Esophagus squamous epithelium (tissue), 5 donors: ENCODE results near the gene LNPK. TPM values are rescaled to one million over a fixed set of nuclear protein-coding genes. Genes with fewer than 3 reads are reported as not detected.

Experiments used
- DNase-seq: peaks from one replicate; lab custom pipeline; 2025; lab: John Stamatoyannopoulos, UW
- H3K27ac ChIP-seq, 4 donors: fragments of 200-600 bp; sonication (generic); one replicate each; pipeline ENCODE4 v1.5.1; 2016 to 2019; ENCODE audit warnings: mild to moderate bottlenecking in 1 of 4
- H3K27me3 ChIP-seq, 4 donors: fragments of 200-600 bp; sonication (generic); 1 replicate in 3 of 4; 2 replicates in 1 of 4; pipeline versions ENCODE4 v1.5.1 to v1.6.0; 2017 to 2021; ENCODE audit warnings: antibody characterized with exemption in 1 of 4
- H3K36me3 ChIP-seq, 3 donors: fragments of 200-600 bp; sonication (generic); one replicate each; pipeline ENCODE4 v1.5.1; 2016 to 2019
- H3K4me1 ChIP-seq, 3 donors: fragments of 200-600 bp; sonication (generic); one replicate each; pipeline ENCODE4 v1.5.1; 2017 to 2019
- H3K4me3 ChIP-seq, 4 donors: fragments of 200-600 bp; sonication (generic); 1 replicate in 3 of 4; 2 replicates in 1 of 4; pipeline ENCODE4 v1.5.1; 2016 to 2019; ENCODE audit warnings: mild to moderate bottlenecking in 2 of 4, moderate library complexity in 1 of 4
- H3K9me3 ChIP-seq, 3 donors: fragments of 200-600 bp; sonication (generic); one replicate each; pipeline ENCODE4 v1.5.1; 2016 to 2019
- CTCF ChIP-seq, 6 experiments: fragments of 450-650 bp in 4 of 6; fragments of 200-600 bp in 2 of 6; sonication (generic) in 2 of 6; IDR thresholded peaks; one replicate each; pipeline ENCODE4 v1.5.1; 2016 to 2019; ENCODE audit warnings: antibody characterized with exemption in 6 of 6, mild to moderate bottlenecking in 4 of 6, moderate library complexity in 4 of 6
- POLR2A ChIP-seq, 4 donors: fragments of 450-650 bp; IDR thresholded peaks; one replicate each; pipeline ENCODE4 v1.6.1; 2017; ENCODE audit warnings: antibody characterized with exemption in 4 of 4, mild to moderate bottlenecking in 4 of 4, moderate library complexity in 3 of 4
- WGBS, 2 donors: methylation state at CpG; one replicate each; pipeline ENCODE4 v1.1.5; 2018; 5-methylcytosine and 5-hydroxymethylcytosine counted together
- intact Hi-C: fragments of 100-400 bp; cut with DNase I; formaldehyde crosslinking; loops from one replicate; pipeline ENCODE4 v1.15.0; 2022
- total RNA-seq, 4 donors: library from RNA; depleted of rRNA; stranded (reverse); fragments of >200 nt; gene quantifications; one replicate each; pipeline ENCODE4 v1.1.0, GENCODE V29; 2016
- donor health status: DM: yes; HTN: yes; CAD: no.

LNPK gene
- total RNA-seq, 4 donors from 2014 or later = 16.3 to 23.5 (median 19.6) TPM

GRCh38 chr2:175941699-175942098 is 60.4 kb downstream of the LNPK start:
- Histone ChIP-seq H3K9me3 (no peaks in the 10 kb centered on the region), H3K4me3 (no peak overlapping the region), H3K27me3 (no peaks in the 10 kb centered on the region), H3K36me3 (peaks cover 0 to 63% (median 0%) of the 10 kb centered on the region in 3 donors), H3K27ac (no peak overlapping the region), H3K4me1 (no peaks in the 10 kb centered on the region)
- TF ChIP-seq POLR2A (IDR thresholded peaks at IDR 0.05) (no peak), CTCF (IDR thresholded peaks at IDR 0.05) (no peak)
- intact Hi-C loops = no loop called here
- 98 to 100% methylated on average over 2 of the region's 3 CpGs for WGBS, 2 donors
- DNase-seq = no peak

GRCh38 chr2:175937216-175937615 is 64.9 kb downstream of the LNPK start:
- H3K4me1 ChIP-seq = no peaks in the 10 kb centered on the region
- WGBS, 2 donors = 67 to 89% methylated on average over 2 of the region's 2 CpGs
- no peaks in the 10 kb centered on the region for H3K9me3 ChIP-seq
- TF ChIP-seq POLR2A (IDR thresholded peaks at IDR 0.05) = no peak
- no peak for TF ChIP-seq CTCF (IDR thresholded peaks at IDR 0.05)
- H3K27me3 ChIP-seq = no peaks in the 10 kb centered on the region
- intact Hi-C loops = no loop called here
- peaks cover 0 to 69% (median 0%) of the 10 kb centered on the region in 3 donors for H3K36me3 ChIP-seq
- H3K4me3 ChIP-seq = no peak overlapping the region
- DNase-seq = no peak
- H3K27ac ChIP-seq = no peak overlapping the region

GRCh38 chr2:175935289-175936181 is 66.5 kb downstream of the LNPK start:
- TF ChIP-seq CTCF (IDR thresholded peaks at IDR 0.05) = no peak
- TF ChIP-seq POLR2A (IDR thresholded peaks at IDR 0.05) = no peak
- H3K4me3 ChIP-seq = no peak overlapping the region
- 66 to 78% methylated on average over 3 of the region's 3 CpGs for WGBS, 2 donors
- H3K36me3 ChIP-seq = peaks cover 0 to 60% (median 0%) of the 10 kb centered on the region in 3 donors
- H3K27me3 ChIP-seq = no peaks in the 10 kb centered on the region
- intact Hi-C loops = no loop called here
- H3K27ac ChIP-seq = no peak overlapping the region
- DNase-seq = no peak
- H3K4me1 ChIP-seq = no peaks in the 10 kb centered on the region
- H3K9me3 ChIP-seq = no peaks in the 10 kb centered on the region

- Histone ChIP-seq H3K27me3 (no peaks in the 10 kb centered on the region), H3K27ac (no peak overlapping the region), H3K4me3 (no peak overlapping the region), H3K36me3 (peaks cover 0 to 42% (median 0%) of the 10 kb centered on the region in 3 donors), H3K9me3 (no peaks in the 10 kb centered on the region), H3K4me1 (no peaks in the 10 kb centered on the region)
- TF ChIP-seq POLR2A (IDR thresholded peaks at IDR 0.05) (no peak), CTCF (IDR thresholded peaks at IDR 0.05) (no peak)
- no peak for DNase-seq
- 93 to 97% methylated on average over 2 of the region's 2 CpGs for WGBS, 2 donors
- intact Hi-C loops = no loop called here
Measured at GRCh38 chr2:175932675-175933074, 69.4 kb downstream of the LNPK start.

GRCh38 chr2:175931805-175932204 is 70.3 kb downstream of the LNPK start:
- intact Hi-C loops = no loop called here
- Histone ChIP-seq H3K27me3 (no peaks in the 10 kb centered on the region), H3K27ac (no peak overlapping the region), H3K4me1 (no peaks in the 10 kb centered on the region), H3K36me3 (peaks cover 0 to 41% (median 0%) of the 10 kb centered on the region in 3 donors), H3K9me3 (no peaks in the 10 kb centered on the region), H3K4me3 (no peak overlapping the region)
- WGBS, 2 donors = 67 to 68% methylated on average over 2 of the region's 2 CpGs
- TF ChIP-seq POLR2A (IDR thresholded peaks at IDR 0.05) (no peak), CTCF (IDR thresholded peaks at IDR 0.05) (no peak)
- no peak for DNase-seq
